ENCODE measurements around the gene NIP7.

DNA sequence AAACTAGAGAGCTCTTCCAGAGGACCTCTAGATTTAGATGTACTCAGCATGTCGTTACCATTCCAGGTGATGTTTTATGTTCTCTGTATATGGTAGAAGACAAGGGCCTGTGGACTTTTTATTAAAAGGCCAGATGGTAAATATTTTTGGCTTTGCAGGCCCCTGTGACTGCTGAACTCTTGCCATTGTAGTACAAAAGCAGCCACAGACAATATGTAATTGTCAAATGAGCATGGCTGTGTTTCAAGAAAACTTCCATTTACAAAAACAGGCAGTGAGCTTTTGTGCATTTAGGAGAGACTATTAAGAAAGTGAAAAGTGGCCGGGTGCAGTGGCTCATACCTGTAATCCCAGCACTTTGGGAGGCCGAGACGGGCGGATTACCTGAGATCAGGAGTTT lies 4.6 kb downstream of the NIP7 start:
- TF ChIP-seq, protein P1, sequence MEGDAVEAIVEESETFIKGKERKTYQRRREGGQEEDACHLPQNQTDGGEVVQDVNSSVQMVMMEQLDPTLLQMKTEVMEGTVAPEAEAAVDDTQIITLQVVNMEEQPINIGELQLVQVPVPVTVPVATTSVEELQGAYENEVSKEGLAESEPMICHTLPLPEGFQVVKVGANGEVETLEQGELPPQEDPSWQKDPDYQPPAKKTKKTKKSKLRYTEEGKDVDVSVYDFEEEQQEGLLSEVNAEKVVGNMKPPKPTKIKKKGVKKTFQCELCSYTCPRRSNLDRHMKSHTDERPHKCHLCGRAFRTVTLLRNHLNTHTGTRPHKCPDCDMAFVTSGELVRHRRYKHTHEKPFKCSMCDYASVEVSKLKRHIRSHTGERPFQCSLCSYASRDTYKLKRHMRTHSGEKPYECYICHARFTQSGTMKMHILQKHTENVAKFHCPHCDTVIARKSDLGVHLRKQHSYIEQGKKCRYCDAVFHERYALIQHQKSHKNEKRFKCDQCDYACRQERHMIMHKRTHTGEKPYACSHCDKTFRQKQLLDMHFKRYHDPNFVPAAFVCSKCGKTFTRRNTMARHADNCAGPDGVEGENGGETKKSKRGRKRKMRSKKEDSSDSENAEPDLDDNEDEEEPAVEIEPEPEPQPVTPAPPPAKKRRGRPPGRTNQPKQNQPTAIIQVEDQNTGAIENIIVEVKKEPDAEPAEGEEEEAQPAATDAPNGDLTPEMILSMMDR (IDR thresholded peaks at IDR 0.05), result no peak
- TF ChIP-seq POLR2A (IDR thresholded peaks at IDR 0.05), result no peak

Data from uterus (tissue), 2 donors.